ENCODE results near the gene SIGMAR1.

Gene SIGMAR1

DNA sequence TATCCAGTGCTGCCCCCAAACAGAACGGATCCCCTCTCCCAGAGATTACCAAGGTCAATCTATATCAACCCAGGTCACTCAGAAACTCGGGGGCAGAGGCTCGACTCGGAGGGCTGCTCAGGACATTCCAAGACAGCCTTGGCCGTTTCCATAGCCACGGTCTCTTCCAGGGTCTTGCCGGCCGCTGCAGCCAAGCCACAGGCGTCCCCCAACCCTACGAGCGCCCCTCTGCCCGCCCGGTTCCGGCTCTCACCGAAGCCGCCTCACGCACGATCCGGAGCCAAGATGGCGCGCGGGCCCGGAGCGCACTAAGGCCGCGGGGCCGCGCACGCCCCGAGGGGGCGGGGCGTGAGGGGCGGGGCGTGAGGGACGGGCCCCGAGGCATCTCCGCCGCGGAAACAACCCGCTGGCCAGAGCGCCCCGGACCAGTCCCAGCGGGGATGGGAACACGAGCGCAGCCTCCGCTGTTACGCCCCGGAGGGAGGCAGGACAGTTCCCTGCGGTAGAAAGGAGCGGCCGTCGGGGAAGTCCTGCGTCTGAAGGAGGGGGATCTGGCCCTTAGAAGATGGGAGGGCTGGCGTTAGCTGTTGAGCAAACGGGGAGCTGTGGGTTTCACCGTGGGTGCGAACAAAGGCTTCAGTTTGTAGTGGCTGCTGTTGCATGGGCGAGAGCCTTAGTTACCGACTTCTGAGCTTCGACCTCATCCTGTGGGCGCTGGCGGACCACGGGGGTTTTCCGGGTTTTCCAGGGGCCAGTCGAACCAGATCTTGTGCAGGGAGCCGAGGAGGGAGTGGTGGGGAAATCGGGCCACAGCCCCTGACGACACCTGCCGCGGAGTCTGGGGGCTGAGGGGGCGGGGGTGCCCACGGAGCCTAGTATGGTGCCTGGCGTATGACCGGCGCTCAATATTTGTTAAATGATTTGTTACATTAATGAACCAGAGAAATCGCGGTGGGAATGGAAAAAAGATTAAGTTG is 25.5 kb downstream of the SIGMAR1 start, which contains the start of gene RPP25L:
TSS of gene RPP25L (minus strand) at position 287 of the 977 bp plus-strand sequence. CDS start 801 bp downstream, outside the sequence.
- H3K36me3 Mint-ChIP-seq = peaks cover 27 to 32% of the 10 kb centered on the region in 2 donors
- ATAC-seq (replicated peaks) = peak; percentile 94 to 95
- H3K27me3 Mint-ChIP-seq = no peaks in the 10 kb centered on the region
- peak within 1 kb of the TSS; percentile 93 for H3K4me3 Mint-ChIP-seq
- no peaks in the 10 kb centered on the region for H3K9me3 Mint-ChIP-seq
- peak within 1 kb of the TSS; percentile 96 for H3K27ac Mint-ChIP-seq
- peak; percentile 79 for DNase-seq
- peaks cover 14 to 34% of the 10 kb centered on the region in 2 donors for H3K4me1 Mint-ChIP-seq

GRCh38 chr9:34611251-34611810 is 26.3 kb downstream of the SIGMAR1 start:
- peak; percentile 20 to 23 for ATAC-seq (replicated peaks)

GRCh38 chr9:34610434-34611206 is 27.0 kb downstream of the SIGMAR1 start:
- H3K36me3 Mint-ChIP-seq = peaks cover 20 to 21% of the 10 kb centered on the region in 2 donors
- ATAC-seq (replicated peaks) (no peak), DNase-seq (no peak)
- no peak overlapping the region for H3K27ac Mint-ChIP-seq
- peak overlapping the region; percentile 93 for H3K4me3 Mint-ChIP-seq
- H3K4me1 Mint-ChIP-seq = peaks cover 14 to 34% of the 10 kb centered on the region in 2 donors
- H3K27me3 Mint-ChIP-seq = no peaks in the 10 kb centered on the region
- no peaks in the 10 kb centered on the region for H3K9me3 Mint-ChIP-seq

More at GRCh38 chr9:34611251-34611810, 26.3 kb downstream of the SIGMAR1 start:
- Mint-ChIP-seq H3K27ac (peak overlapping the region; percentile 96), H3K27me3 (no peaks in the 10 kb centered on the region), H3K9me3 (no peaks in the 10 kb centered on the region), H3K4me3 (peak overlapping the region; percentile 93), H3K4me1 (peaks cover 14 to 34% of the 10 kb centered on the region in 2 donors), H3K36me3 (peaks cover 23 to 27% of the 10 kb centered on the region in 2 donors)
- DNase-seq = no peak

GRCh38 chr9:34607331-34607730 is 30.3 kb downstream of the SIGMAR1 start:
- Mint-ChIP-seq H3K36me3 (peaks cover 5 to 9% of the 10 kb centered on the region in 2 donors), H3K27ac (no peak overlapping the region), H3K4me3 (no peak overlapping the region), H3K4me1 (peaks cover 8 to 20% of the 10 kb centered on the region in 2 donors), H3K27me3 (no peaks in the 10 kb centered on the region), H3K9me3 (no peaks in the 10 kb centered on the region)
- no peak for ATAC-seq (replicated peaks)
- DNase-seq = no peak

- Mint-ChIP-seq H3K27ac (no peak overlapping the region), H3K27me3 (no peaks in the 10 kb centered on the region), H3K4me1 (peaks cover 8 to 17% of the 10 kb centered on the region in 2 donors), H3K9me3 (no peaks in the 10 kb centered on the region), H3K4me3 (no peak overlapping the region), H3K36me3 (peaks cover 5 to 9% of the 10 kb centered on the region in 2 donors)
- DNase-seq = no peak
- no peak for ATAC-seq (replicated peaks)
Measured at GRCh38 chr9:34606905-34607304, 30.7 kb downstream of the SIGMAR1 start.

- peaks cover under 1 to 6% of the 10 kb centered on the region in 2 donors for H3K36me3 Mint-ChIP-seq
- DNase-seq (no peak), ATAC-seq (replicated peaks) (no peak)
- H3K4me3 Mint-ChIP-seq = no peak overlapping the region
- peaks cover 5 to 10% of the 10 kb centered on the region in 2 donors for H3K4me1 Mint-ChIP-seq
- no peak overlapping the region for H3K27ac Mint-ChIP-seq
- H3K9me3 Mint-ChIP-seq = no peaks in the 10 kb centered on the region
- no peaks in the 10 kb centered on the region for H3K27me3 Mint-ChIP-seq
Measured at GRCh38 chr9:34606190-34606589, 31.4 kb downstream of the SIGMAR1 start.

GRCh38 chr9:34603610-34604231 is 33.9 kb downstream of the SIGMAR1 start:
- ATAC-seq (replicated peaks) (peak; percentile 92 to 97), DNase-seq (peak; percentile 71)
- Mint-ChIP-seq H3K9me3 (no peaks in the 10 kb centered on the region), H3K4me1 (peaks cover 0 to 2% of the 10 kb centered on the region in 2 donors), H3K36me3 (no peaks in the 10 kb centered on the region), H3K4me3 (no peak overlapping the region), H3K27me3 (peaks cover 0 to 10% of the 10 kb centered on the region in 2 donors), H3K27ac (no peak overlapping the region)

- H3K4me1 Mint-ChIP-seq = peaks cover 0 to 2% of the 10 kb centered on the region in 2 donors
- H3K9me3 Mint-ChIP-seq = no peaks in the 10 kb centered on the region
Measured at GRCh38 chr9:34601937-34602573, 35.5 kb downstream of the SIGMAR1 start.

GRCh38 chr9:34600908-34601307 is 36.7 kb downstream of the SIGMAR1 start:
- H3K4me1 Mint-ChIP-seq = peaks cover 0 to 2% of the 10 kb centered on the region in 2 donors
- H3K9me3 Mint-ChIP-seq = no peaks in the 10 kb centered on the region
- H3K36me3 Mint-ChIP-seq = no peaks in the 10 kb centered on the region
- ATAC-seq (replicated peaks) (no peak), DNase-seq (no peak)
- H3K4me3 Mint-ChIP-seq = no peak overlapping the region
- no peak overlapping the region for H3K27ac Mint-ChIP-seq
- H3K27me3 Mint-ChIP-seq = peaks cover 17 to 26% of the 10 kb centered on the region in 2 donors

More at GRCh38 chr9:34601937-34602573, 35.5 kb downstream of the SIGMAR1 start:
- Mint-ChIP-seq H3K27me3 (peaks cover 8 to 16% of the 10 kb centered on the region in 2 donors), H3K36me3 (no peaks in the 10 kb centered on the region), H3K4me3 (no peak overlapping the region), H3K27ac (no peak overlapping the region)
- ATAC-seq (replicated peaks) (no peak), DNase-seq (no peak)

GRCh38 chr9:34599546-34599945 is 38.0 kb downstream of the SIGMAR1 start:
- ATAC-seq (replicated peaks) (no peak), DNase-seq (no peak)
- Mint-ChIP-seq H3K36me3 (no peaks in the 10 kb centered on the region), H3K9me3 (no peaks in the 10 kb centered on the region), H3K4me3 (no peak overlapping the region), H3K27me3 (peaks cover 23 to 32% of the 10 kb centered on the region in 2 donors), H3K27ac (no peak overlapping the region), H3K4me1 (peaks cover 0 to 2% of the 10 kb centered on the region in 2 donors)

GRCh38 chr9:34594177-34594576 is 43.4 kb downstream of the SIGMAR1 start:
- H3K27ac Mint-ChIP-seq = no peak overlapping the region
- ATAC-seq (replicated peaks) (no peak), DNase-seq (no peak)
- H3K4me1 Mint-ChIP-seq = peaks cover 28 to 40% of the 10 kb centered on the region in 2 donors
- peaks cover 56 to 64% of the 10 kb centered on the region in 2 donors for H3K27me3 Mint-ChIP-seq
- H3K4me3 Mint-ChIP-seq = no peak overlapping the region
- peaks cover 0 to 5% of the 10 kb centered on the region in 2 donors for H3K36me3 Mint-ChIP-seq
- H3K9me3 Mint-ChIP-seq = no peaks in the 10 kb centered on the region

- Mint-ChIP-seq H3K9me3 (no peaks in the 10 kb centered on the region), H3K4me1 (peaks cover 36 to 50% of the 10 kb centered on the region in 2 donors), H3K4me3 (no peak overlapping the region), H3K36me3 (peaks cover 0 to 5% of the 10 kb centered on the region in 2 donors), H3K27me3 (peaks cover 65 to 75% of the 10 kb centered on the region in 2 donors), H3K27ac (no peak overlapping the region)
- no peak for ATAC-seq (replicated peaks)
- DNase-seq = no peak
Measured at GRCh38 chr9:34592895-34593601, 44.5 kb downstream of the SIGMAR1 start.

All from stimulated activated naive B cell treated with anti-CD40 and anti-IgM and Interleukin-4, amounts not matched to agents 10 μg/mL and 1 μg/mL and 100 μg/mL, for 72 hours (primary cell).